DND-41 (cell line): Measurements from ENCODE around the gene MYADML2.

Experiments
- EZH2 ChIP-seq: IDR thresholded peaks from 3 replicates; pipeline ENCODE4 v1.6.1; 2012; ENCODE audit warnings: borderline replicate concordance, low read depth, mild to moderate bottlenecking, moderate library complexity, low read length, inconsistent platforms; ENCODE audit not compliant: severe bottlenecking
- TF ChIP-seq, protein P1 (sequence below): IDR thresholded peaks from 2 replicates; pipeline ENCODE4 v1.5.1; 2012; ENCODE audit warnings: borderline replicate concordance, low read length, moderate library complexity, mild to moderate bottlenecking; ENCODE audit not compliant: poor library complexity, severe bottlenecking; ENCODE audit errors: extremely low read depth

DNA sequence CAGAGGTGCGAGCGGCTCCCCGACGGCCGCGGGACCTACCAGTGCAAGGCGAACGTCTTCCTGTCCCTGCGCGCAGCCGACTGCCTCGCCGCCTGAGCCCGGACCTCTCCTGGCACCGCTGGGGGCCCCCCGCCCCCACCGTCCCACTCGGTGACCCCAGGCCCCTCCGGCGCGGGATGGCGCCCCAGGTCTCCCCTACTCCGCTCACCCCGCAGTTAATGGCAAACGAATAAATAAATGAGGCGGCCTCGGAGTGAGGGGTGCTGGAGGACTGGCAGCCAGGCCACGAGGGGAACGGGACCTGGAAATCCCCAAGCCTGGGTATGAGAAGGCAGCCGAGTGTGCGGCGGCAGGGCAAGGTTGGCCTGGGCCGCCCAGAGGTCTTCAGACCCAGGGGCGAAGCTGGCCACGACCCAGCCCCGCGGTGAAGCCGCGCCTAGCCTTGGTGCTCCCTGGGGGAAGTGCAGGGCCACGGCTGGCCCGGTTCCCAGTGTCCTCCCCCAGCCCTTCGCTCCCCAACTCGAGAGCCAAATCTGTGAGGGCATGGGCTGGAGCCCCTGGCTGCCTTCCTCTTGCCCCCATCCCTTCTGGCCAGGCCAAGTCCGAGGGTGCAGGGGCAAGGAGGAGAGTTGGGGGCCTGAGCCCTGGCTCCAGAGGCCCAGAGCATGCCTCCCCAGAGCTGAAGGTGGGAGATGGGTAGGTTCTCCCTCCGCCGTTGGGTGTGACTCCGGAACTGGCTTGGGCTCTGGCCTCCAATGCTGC, 44.2 kb downstream of the MYADML2 start:
- TF ChIP-seq, protein P1, sequence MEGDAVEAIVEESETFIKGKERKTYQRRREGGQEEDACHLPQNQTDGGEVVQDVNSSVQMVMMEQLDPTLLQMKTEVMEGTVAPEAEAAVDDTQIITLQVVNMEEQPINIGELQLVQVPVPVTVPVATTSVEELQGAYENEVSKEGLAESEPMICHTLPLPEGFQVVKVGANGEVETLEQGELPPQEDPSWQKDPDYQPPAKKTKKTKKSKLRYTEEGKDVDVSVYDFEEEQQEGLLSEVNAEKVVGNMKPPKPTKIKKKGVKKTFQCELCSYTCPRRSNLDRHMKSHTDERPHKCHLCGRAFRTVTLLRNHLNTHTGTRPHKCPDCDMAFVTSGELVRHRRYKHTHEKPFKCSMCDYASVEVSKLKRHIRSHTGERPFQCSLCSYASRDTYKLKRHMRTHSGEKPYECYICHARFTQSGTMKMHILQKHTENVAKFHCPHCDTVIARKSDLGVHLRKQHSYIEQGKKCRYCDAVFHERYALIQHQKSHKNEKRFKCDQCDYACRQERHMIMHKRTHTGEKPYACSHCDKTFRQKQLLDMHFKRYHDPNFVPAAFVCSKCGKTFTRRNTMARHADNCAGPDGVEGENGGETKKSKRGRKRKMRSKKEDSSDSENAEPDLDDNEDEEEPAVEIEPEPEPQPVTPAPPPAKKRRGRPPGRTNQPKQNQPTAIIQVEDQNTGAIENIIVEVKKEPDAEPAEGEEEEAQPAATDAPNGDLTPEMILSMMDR: no peak
- TF ChIP-seq EZH2: no peak
